Gastroesophageal sphincter (tissue), 3 donors: Measurements from ENCODE around the gene DNALI1.
"Not testable (repeated sequence)": the region's sequence is repeated elsewhere in the genome, so short reads cannot be mapped to it uniquely, and the experiment has no call there.

ENCODE experiments used
- CTCF ChIP-seq, 4 experiments: fragments of 200-600 bp in 2 of 4; fragments of 450-650 bp in 2 of 4; sonication (generic) in 1 of 4; IDR thresholded peaks; one replicate each; pipeline ENCODE4 v1.5.1; 2017 to 2019; ENCODE audit warnings: antibody characterized with exemption in 4 of 4, mild to moderate bottlenecking in 2 of 4, moderate library complexity in 2 of 4
- POLR2A ChIP-seq, 2 donors: fragments of 450-650 bp; IDR thresholded peaks; one replicate each; pipeline ENCODE4 v1.6.1; 2017; ENCODE audit warnings: antibody characterized with exemption in 2 of 2, mild to moderate bottlenecking in 2 of 2, moderate library complexity in 1 of 2
- POLR2AphosphoS5 ChIP-seq: sonication (generic); formaldehyde crosslinking; IDR thresholded peaks from one replicate; pipeline ENCODE4 v1.6.1; 2017; ENCODE audit warnings: antibody characterized with exemption

- TF ChIP-seq CTCF (IDR thresholded peaks at IDR 0.05); POLR2A (IDR thresholded peaks at IDR 0.05); POLR2AphosphoS5: not testable (repeated sequence)
Observed at GRCh38 chr1:37518241-37518640, 38.5 kb upstream of the DNALI1 start.
